GM19395 (cell line): ENCODE data around the gene PYCARD.
A peak's percentile ranks its signal among the peaks of the same experiment; 100 is the strongest.
"Not testable (repeated sequence)": the region's sequence is repeated elsewhere in the genome, so short reads cannot be mapped to it uniquely, and the experiment has no call there.

Experiments used
- ATAC-seq: cut with Tn5 transposase; IDR thresholded peaks from one replicate; pipeline ENCODE4 v1.9.1; 2021; ENCODE audit warnings: mild to moderate bottlenecking, moderate library complexity; ENCODE audit not compliant: unreplicated experiment

The PYCARD gene

GRCh38 chr16:31191697-31192428, 10.7 kb downstream of the PYCARD start:
- ATAC-seq, result no peak

DNA sequence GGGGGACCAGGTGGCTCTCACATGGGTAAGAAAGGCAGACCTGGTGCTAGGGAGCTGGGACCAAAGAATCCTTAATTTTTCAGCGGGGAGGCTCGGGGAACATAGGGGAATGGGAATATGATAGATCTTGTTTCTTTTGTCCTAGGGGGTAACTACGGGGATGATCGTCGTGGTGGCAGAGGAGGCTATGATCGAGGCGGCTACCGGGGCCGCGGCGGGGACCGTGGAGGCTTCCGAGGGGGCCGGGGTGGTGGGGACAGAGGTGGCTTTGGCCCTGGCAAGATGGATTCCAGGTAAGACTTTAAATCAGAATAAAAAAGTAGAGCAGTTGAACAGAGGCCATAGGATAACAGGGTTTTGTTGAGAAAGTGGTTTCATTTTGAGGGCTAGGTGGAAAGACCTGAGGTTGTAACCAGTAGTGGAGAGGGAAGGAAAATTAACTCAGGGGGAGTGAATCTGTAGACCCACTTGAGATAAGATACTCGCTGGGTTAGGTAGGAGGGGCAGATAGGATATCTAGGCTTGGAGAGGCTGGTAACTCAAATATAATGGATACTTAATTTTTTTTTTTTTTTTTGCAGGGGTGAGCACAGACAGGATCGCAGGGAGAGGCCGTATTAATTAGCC, 11.6 kb downstream of the PYCARD start:
- no peak for ATAC-seq

DNA sequence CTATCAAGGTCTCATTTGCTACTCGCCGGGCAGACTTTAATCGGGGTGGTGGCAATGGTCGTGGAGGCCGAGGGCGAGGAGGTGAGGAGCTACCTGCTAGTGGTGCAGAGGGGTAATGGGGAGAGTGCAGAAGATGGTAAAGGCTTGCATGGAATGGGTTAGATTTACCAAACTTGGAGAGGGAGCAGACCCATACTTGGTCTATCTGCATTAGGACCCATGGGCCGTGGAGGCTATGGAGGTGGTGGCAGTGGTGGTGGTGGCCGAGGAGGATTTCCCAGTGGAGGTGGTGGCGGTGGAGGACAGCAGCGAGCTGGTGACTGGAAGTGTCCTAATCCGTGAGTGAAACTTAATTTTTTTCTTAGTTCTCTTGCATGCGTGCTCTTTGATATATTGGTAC, 12.5 kb downstream of the PYCARD start:
- no peak for ATAC-seq

DNA sequence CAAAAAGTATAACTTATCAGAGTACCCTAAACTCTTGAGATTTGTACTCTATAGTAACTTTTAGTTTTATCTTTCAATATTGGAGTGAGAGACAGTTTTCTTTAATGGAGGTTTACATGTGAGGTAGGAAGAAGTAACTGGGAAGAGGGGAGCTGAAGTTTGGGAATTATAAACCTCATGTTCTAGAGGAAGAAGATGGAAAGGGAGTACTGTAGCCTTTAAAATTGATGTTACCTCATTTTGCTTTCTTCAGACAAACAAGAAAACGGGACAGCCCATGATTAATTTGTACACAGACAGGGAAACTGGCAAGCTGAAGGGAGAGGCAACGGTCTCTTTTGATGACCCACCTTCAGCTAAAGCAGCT, 13.2 kb downstream of the PYCARD start:
- no peak for ATAC-seq

DNA sequence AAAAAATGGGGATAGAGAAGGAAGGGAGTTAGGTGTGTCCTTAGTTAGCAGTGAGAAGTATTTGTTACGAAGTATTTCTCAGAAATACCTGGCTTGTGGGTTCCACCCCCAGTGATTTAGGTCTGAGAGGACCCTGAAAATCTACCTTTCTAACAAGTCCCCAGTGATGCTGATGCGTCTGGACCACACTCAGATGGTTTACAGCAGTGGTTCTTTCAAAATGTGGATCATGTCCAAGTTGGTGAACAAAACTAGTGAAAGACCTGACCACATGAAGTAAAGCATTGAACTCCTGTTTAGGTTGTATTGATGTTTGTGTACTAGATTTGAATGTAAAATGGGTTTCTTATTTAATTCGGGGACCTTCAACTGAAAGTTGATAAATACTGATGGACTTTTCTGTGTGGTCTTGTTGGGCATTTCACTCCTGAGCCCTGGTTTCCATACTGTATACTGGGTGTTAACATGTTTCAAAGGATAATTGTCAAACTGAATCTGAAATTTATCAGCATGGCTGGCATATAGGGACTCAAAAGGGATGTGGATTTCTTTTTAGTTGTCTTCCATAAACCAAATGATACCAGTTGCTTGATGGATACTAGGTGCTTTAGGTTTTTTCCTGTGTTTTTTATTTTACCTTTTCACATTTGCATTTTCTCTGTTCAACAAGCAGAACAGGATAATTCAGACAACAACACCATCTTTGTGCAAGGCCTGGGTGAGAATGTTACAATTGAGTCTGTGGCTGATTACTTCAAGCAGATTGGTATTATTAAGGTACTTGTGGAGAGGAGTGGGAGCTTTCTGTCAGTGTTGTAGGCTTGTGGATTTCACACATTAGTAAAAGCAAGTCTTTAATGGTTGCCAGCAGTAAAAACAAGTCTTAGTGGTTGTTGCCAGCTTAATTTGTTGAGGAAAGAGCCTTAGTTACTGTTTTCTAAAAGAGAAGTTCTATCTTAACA, 13.8 kb downstream of the PYCARD start:
- no peak for ATAC-seq

GRCh38 chr16:31187808-31188189, 14.8 kb downstream of the PYCARD start:
- no peak for ATAC-seq

DNA sequence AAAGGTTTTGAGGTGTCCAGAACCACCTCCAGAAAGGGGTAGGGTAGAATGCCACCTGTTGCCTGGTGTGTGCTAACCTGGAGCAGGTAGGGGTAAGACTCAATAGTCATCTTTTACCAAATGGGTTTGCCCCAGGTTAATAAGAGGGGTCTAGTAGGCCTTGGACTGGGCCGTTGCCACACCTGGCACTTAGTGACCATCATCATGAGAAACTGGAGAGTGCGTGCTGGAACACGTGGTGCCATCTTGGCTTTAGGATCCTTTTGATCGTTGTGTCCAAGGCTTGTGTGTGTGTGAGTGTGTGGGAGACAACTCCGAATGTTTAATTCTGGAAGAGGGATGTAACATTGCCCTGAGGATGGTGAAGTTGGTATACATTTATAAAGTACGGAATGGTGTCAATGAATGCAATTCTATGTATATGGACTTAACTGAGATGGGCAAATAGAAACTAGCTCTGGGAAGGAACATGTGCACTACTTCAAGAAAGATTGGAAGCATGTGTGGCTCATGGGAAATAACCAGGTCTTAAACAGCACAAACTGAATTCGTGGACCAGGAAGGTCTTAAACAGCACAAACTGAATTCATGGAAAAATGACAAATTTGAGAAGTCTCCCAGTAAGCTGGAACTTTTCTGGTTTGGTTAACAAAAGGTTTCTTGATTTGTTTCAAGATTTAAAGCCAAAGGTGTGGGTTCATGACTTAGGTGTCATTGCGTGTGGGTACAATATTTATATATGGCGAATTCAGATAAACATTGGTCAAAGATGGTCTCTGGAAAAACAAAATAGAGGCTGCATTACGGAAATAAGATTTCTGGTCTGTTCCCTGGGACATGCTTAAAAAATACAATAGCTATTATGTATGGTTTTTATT, 15.4 kb downstream of the PYCARD start:
- ATAC-seq, result no peak

DNA sequence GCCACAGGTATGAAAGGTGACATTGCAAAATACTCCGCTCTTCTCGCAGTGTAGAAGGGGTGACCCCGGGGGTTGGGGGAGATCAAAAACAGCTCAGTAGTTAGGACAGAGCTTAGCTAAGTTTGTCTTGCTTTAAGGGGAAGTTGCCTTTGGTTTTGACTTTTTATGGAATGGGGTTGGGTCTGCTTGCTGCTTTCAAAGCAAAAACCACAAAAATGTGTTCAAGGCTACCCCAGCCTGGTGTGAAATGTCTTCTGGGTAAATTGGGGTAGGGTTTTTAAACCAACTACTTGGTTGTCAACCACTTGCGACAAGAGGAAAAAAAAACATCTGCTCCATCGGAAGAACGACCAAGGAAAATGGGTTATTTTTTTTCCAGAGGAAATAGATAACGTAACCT, 16.4 kb downstream of the PYCARD start:
- ATAC-seq, result no peak

DNA sequence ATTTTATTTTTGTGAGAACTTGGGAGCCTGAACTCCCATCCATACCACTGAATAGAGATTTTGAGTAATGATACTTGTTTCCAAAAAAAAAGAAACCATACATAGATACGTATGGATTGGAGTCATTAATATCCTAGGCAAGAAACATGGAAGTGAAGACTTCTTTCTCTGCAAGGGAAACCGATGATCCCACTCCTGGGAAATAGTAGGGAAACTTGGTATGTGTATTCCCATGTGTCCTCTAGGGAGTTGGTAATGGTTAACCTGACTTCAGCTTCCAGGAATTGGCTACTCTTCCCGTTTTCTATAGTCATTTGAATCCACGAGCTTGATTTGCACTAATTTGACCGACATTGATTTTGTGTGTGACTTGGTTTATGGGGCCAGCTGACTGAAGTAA, 17.2 kb downstream of the PYCARD start:
- no peak for ATAC-seq

GRCh38 chr16:31184888-31185287, 17.7 kb downstream of the PYCARD start:
- no peak for ATAC-seq

- ATAC-seq, result no peak
Observed at GRCh38 chr16:31183432-31184428, 18.8 kb downstream of the PYCARD start.

- no peak for ATAC-seq
Observed at GRCh38 chr16:31182391-31182790, 20.2 kb downstream of the PYCARD start.

DNA sequence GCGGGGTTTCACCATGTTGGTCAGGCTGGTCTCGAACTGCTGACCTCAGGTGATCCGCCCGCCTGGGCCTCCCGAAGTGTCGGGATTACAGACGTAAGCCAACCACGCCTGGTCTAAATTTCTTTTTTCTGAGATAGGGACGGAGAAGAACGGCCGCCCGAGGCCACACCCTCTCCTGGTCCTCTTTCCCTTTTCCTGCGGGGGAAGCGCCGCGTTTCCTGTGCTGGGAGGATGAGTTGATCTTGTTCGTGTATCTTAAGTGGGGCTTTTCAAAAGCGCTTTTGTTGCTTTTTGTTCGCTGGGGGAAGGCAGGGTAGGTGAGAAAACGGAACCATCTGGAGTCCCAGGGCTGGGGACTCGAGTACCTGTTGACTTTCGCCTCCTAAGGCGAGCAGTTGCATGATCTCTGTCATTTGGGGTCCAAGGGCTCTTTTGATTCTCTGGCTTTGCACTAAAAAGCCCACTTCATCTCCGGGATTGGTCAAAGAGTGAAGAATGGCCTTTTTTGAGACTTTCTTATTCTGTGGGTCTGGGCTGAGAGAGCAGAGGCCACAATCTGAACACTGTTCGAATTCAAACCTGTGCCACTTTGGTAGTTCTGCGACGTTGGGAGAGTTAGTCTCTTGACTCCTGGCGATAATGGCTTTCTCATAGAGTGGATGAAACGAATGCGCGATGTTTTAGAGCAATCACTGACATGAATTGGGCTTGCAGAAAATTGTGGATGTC, 21.3 kb downstream of the PYCARD start:
- no peak for ATAC-seq

DNA sequence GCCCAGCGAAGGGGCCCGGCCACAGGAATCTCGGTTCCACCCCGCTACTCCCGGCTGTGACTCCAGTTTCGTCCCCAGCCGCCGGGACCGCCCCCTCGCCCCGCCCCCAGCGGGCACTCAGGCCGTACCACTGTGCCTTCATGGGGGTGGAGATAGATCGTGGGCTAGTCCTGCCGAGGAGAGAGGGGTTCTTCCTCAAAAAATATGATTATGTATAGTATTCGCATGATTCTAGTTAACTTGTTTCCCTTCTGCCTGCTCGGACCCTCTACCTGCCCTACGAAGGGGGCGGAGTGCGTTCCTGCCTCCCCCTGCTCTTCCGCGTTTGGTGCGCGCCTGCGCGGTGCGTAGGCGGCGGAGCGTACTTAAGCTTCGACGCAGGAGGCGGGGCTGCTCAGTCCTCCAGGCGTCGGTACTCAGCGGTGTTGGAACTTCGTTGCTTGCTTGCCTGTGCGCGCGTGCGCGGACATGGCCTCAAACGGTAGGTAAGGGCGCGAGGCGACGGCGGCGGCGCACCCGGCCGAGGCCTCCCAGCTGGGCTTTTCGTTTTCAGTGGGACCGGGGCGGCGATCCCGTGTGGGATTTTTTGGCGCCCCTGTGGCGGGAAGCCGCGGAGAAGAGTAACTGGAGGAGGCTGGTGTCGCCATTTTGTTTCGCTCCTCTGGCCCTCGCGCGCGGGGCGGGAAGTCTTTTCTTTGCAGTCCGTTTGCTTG, 22.7 kb downstream of the PYCARD start, which contains the start of gene FUS:
Gene FUS (plus strand): TSS at position 393 of the 713 bp plus-strand sequence. CDS start 76 bp downstream, at position 469.
- ATAC-seq, result peak; percentile 56

DNA sequence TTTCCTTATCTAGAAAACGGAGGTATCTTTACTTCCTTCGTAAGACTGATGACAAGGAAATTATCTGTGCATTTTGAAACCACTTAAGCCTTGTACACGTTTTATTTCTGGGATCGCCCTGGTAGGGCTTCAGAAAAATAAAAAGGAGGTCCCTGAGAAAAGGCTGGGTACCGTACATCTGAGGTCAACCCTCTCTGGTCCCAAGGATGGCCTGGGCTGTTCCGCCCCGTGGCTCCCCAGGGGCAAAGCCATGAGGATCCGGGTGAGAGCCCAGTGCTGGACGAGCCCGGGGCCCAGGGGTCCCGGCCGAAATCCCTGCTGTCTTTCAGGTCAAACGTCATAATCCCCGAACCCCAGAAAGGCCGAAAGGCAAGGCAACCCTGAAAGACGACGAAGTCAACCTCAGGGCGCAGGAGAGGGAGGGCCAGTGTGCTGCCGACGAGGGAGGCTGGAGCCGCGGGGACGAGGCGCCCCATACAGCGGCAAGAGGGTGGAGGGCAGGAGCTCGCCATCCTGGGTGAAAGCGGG, 23.3 kb downstream of the PYCARD start:
- peak; percentile 6 for ATAC-seq

- ATAC-seq, result no peak
Observed at GRCh38 chr16:31177136-31177535, 25.4 kb downstream of the PYCARD start.

DNA sequence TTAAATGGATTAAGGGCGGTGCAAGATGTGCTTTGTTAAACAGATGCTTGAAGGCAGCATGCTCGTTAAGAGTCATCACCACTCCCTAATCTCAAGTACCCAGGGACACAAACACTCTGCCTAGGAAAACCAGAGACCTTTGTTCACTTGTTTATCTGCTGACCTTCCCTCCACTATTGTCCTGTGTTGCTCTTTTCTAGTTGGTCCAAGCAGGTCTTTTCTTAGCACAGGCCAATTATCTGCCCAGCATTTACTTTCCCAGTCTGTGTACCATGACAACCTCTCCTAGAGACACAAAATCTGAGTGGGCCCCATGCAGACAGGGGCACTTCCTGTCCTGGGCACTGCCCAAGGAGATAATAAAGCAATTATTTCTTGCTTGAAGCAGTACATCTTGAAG, 32.5 kb downstream of the PYCARD start:
- not testable (repeated sequence) for ATAC-seq

GRCh38 chr16:31168848-31169247, 33.7 kb downstream of the PYCARD start:
- no peak for ATAC-seq
